ENCODE results near the gene IRGC. TPM values are rescaled to one million over a fixed set of nuclear protein-coding genes. Genes with fewer than 3 reads are reported as not detected.
"Not testable (repeated sequence)": the region's sequence is repeated elsewhere in the genome, so short reads cannot be mapped to it uniquely, and the experiment has no call there.

The IRGC gene
- total RNA-seq, 4 donors from 2014 or later = not detected

- H3K36me3 ChIP-seq = peaks cover 4 to 12% (median 10%) of the 10 kb centered on the region in 3 donors
- H3K27me3 ChIP-seq = no peaks in the 10 kb centered on the region
- intact Hi-C loops (cut with DNase I) = no loop called here
- no peak for DNase-seq
- no peaks in the 10 kb centered on the region for H3K9me3 ChIP-seq
- peak overlapping the region; percentile 60 to 78 (median 68) for H3K4me3 ChIP-seq
- TF ChIP-seq CTCF (IDR thresholded peaks at IDR 0.05) (no peak), POLR2A (IDR thresholded peaks at IDR 0.05) (no peak)
- peaks cover 35 to 94% (median 51%) of the 10 kb centered on the region in 3 donors for H3K4me1 ChIP-seq
- WGBS, 2 donors = 0% methylated on average over 24 to 28 of the region's 28 CpGs
- peak overlapping the region; percentile 96 to 99 (median 98) for H3K27ac ChIP-seq
Measured at GRCh38 chr19:43755256-43755801, 39.5 kb downstream of the IRGC start.

DNA sequence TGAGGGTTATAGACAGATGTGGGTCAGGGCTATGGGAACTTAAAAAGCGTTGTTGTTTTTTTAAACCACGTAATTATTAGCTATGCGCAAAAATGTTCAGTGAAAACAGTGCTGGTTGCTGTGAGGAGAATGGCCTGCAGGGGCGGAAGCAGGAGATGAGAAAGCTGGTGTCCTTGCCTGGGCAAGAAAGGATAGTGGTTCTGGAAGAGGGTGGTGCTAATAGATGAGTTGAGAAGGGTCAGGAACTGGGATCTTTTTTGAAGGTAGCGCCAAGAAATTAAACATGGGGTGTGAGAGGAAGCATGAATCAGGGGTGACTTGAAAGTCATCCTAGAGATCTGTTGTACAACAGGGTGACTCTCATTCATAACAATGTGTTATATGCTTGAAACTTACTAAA lies 43.6 kb downstream of the IRGC start:
- Histone ChIP-seq H3K27me3 (no peaks in the 10 kb centered on the region), H3K4me3 (no peak overlapping the region), H3K4me1 (peaks cover 25 to 75% (median 31%) of the 10 kb centered on the region in 3 donors), H3K27ac (peak overlapping the region; percentile 81 to 99 (median 97)), H3K9me3 (no peaks in the 10 kb centered on the region), H3K36me3 (no peaks in the 10 kb centered on the region)
- intact Hi-C loops (cut with DNase I) = no loop called here
- no peak for DNase-seq
- TF ChIP-seq POLR2A (IDR thresholded peaks at IDR 0.05) (no peak), CTCF (IDR thresholded peaks at IDR 0.05) (peak in 3 of 6 experiments; percentile 32 to 62 (median 50))
- 28 to 29% methylated on average over 5 of the region's 5 CpGs for WGBS, 2 donors

GRCh38 chr19:43760941-43761340 lies 45.1 kb downstream of the IRGC start:
- no peaks in the 10 kb centered on the region for H3K36me3 ChIP-seq
- intact Hi-C loops (cut with DNase I) = no loop called here
- H3K27ac ChIP-seq = peak overlapping the region in 2 of 4 donors; percentile 98 to 99
- H3K4me1 ChIP-seq = peaks cover 36 to 80% (median 42%) of the 10 kb centered on the region in 3 donors
- TF ChIP-seq CTCF (IDR thresholded peaks at IDR 0.05) (no peak), POLR2A (IDR thresholded peaks at IDR 0.05) (no peak)
- WGBS, 2 donors = 83 to 90% methylated on average over 4 of the region's 4 CpGs
- no peaks in the 10 kb centered on the region for H3K27me3 ChIP-seq
- no peaks in the 10 kb centered on the region for H3K9me3 ChIP-seq
- no peak for DNase-seq
- no peak overlapping the region for H3K4me3 ChIP-seq

DNA sequence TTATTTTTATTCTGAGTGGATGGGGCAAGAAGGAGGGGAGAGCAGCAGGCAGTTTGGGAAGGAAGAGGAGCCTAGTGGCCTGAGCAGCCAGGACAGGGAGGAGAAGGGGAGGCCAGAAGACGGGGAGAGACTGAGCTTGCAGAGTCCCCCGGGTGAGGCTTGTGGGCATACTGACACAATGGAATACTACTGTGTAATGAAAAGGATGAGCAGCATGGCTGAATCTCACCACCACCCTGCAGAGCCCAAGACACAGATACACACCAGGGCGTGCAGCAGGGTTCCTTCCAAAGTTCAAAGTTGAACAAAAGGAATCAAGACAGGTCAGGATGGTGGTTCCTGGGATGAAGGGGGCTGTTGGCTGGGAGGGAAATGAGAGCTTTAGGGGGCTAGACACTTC lies 46.9 kb downstream of the IRGC start:
- Histone ChIP-seq H3K4me3 (no peak overlapping the region), H3K27ac (no peak overlapping the region), H3K36me3 (no peaks in the 10 kb centered on the region), H3K27me3 (no peaks in the 10 kb centered on the region), H3K9me3 (no peaks in the 10 kb centered on the region), H3K4me1 (peaks cover 21 to 70% (median 37%) of the 10 kb centered on the region in 3 donors)
- no peak for DNase-seq
- 90% methylated on average over 2 to 3 of the region's 3 CpGs for WGBS, 2 donors
- TF ChIP-seq POLR2A (IDR thresholded peaks at IDR 0.05) (no peak), CTCF (IDR thresholded peaks at IDR 0.05) (no peak)
- intact Hi-C loops (cut with DNase I) = no loop called here

DNA sequence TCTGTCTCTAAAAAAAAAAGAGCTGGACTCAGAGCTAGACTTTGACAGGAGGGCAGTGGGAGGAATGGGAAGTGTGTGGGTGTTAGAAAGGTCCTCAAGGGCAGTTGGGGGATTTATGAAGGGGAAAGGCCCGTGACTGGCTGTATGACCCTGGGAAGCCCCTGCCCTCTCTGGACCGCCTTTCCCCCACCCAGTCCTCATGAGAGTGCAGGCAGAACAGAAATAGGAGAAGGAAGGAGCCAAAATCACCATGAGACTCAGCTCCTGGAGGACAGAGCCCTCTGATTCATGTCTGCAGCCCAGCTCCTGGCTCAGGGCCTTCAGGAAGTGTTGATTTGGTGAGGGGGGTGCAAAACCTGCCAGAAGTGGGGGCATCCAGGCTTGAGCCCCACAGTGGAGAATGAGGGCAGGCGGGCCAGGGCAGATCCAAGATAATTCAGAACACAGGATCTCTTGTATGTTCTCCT lies 47.6 kb downstream of the IRGC start:
- no peaks in the 10 kb centered on the region for H3K27me3 ChIP-seq
- no peak for DNase-seq
- H3K9me3 ChIP-seq = no peaks in the 10 kb centered on the region
- no peaks in the 10 kb centered on the region for H3K36me3 ChIP-seq
- no peak for TF ChIP-seq CTCF (IDR thresholded peaks at IDR 0.05)
- peak overlapping the region; percentile 7 to 66 (median 28) for H3K27ac ChIP-seq
- intact Hi-C loops (cut with DNase I) = no loop called here
- no peak overlapping the region for H3K4me3 ChIP-seq
- peaks cover 17 to 63% (median 32%) of the 10 kb centered on the region in 3 donors for H3K4me1 ChIP-seq
- 32 to 35% methylated on average over 3 of the region's 3 CpGs for WGBS, 2 donors

- Histone ChIP-seq H3K27ac (peak overlapping the region; percentile 64 to 89 (median 77)), H3K4me1 (peaks cover 17 to 51% (median 29%) of the 10 kb centered on the region in 3 donors)
- intact Hi-C loops (cut with DNase I); H3K36me3 ChIP-seq; H3K4me3 ChIP-seq; H3K9me3 ChIP-seq; DNase-seq; H3K27me3 ChIP-seq: not testable (repeated sequence)
- 42 to 46% methylated on average over 4 to 6 of the region's 8 CpGs for WGBS, 2 donors
Measured at GRCh38 chr19:43764684-43765083, 48.8 kb downstream of the IRGC start.

All from esophagus squamous epithelium (tissue), 5 donors.